ENCODE results near the gene CCDC60. TPM values are rescaled to one million over a fixed set of nuclear protein-coding genes. Genes with fewer than 3 reads are reported as not detected.

CCDC60 gene
- total RNA-seq, 1 experiment from 2014 or later, result not detected

DNA sequence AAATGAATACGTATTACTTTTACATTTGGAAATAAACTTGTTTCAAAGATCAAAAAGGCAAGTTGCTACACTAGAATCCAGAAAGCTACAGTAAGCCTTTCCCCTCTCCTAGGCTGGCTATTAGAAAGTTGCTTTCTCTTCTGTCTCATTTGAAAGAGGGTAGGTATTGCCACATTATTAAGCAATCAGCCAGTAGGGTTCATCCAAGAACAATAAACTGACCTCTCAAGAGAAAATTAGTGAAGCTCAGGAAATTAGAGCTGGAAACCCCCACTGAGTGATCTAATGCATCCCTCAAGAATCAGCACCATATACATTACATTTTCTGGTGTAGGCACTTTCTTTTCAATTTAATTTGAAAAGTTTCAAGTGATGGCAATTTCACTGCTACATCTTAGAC is 254.6 kb downstream of the CCDC60 start:
- CTCF ChIA-PET, result no interaction called here
- no peak for DNase-seq
- intact Hi-C loops (cut with micrococcal nuclease; ENCODE audit: unreplicated experiment), result no loop called here

DNA sequence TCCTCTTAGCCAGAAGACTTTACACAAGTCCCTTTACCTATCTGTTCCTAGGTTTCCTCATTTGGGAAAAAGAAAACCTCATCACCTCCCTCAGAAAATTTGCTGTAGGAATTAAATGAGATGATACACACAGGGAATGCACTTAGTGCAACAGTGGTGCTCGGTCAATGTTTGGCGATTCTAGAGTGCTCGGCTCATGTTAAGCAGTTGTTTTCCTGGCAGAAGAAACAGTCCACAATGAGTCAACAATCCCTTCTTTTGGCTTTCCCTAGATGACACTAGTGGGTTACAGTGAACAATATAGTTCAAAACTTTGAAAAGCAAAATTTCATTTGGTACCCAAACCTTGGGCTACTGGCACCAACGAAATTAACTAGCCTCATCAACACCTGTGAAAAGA is 255.1 kb downstream of the CCDC60 start:
- Mint-ChIP-seq H3K27me3 (ENCODE audit: unreplicated experiment) (peaks cover 83% of the 10 kb centered on the region), H3K9me3 (ENCODE audit: low read depth, unreplicated experiment) (no peaks in the 10 kb centered on the region), H3K4me3 (ENCODE audit: low read depth, unreplicated experiment) (no peak overlapping the region), H3K36me3 (ENCODE audit: insufficient read depth, unreplicated experiment) (peaks cover 5% of the 10 kb centered on the region), H3K4me1 (ENCODE audit: low read depth, unreplicated experiment) (peaks cover 9% of the 10 kb centered on the region), H3K27ac (ENCODE audit: unreplicated experiment) (no peak overlapping the region)
- TF ChIP-seq, protein P1, sequence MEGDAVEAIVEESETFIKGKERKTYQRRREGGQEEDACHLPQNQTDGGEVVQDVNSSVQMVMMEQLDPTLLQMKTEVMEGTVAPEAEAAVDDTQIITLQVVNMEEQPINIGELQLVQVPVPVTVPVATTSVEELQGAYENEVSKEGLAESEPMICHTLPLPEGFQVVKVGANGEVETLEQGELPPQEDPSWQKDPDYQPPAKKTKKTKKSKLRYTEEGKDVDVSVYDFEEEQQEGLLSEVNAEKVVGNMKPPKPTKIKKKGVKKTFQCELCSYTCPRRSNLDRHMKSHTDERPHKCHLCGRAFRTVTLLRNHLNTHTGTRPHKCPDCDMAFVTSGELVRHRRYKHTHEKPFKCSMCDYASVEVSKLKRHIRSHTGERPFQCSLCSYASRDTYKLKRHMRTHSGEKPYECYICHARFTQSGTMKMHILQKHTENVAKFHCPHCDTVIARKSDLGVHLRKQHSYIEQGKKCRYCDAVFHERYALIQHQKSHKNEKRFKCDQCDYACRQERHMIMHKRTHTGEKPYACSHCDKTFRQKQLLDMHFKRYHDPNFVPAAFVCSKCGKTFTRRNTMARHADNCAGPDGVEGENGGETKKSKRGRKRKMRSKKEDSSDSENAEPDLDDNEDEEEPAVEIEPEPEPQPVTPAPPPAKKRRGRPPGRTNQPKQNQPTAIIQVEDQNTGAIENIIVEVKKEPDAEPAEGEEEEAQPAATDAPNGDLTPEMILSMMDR (IDR thresholded peaks at IDR 0.05; ENCODE audit: unreplicated experiment), result no peak
- no TSS peak for BruUV-seq (replicated peaks)
- intact Hi-C loops (cut with micrococcal nuclease; ENCODE audit: unreplicated experiment), result no loop called here
- CTCF ChIA-PET, result no interaction called here
- DNase-seq, result no peak

More for the DNA sequence above, 254.6 kb downstream of the CCDC60 start:
- no peaks in the 10 kb centered on the region for H3K36me3 Mint-ChIP-seq (ENCODE audit: insufficient read depth, unreplicated experiment)
- TF ChIP-seq, protein P1 (IDR thresholded peaks at IDR 0.05; ENCODE audit: unreplicated experiment), result no peak
- H3K4me3 Mint-ChIP-seq (ENCODE audit: low read depth, unreplicated experiment), result no peak overlapping the region
- no peak overlapping the region for H3K27ac Mint-ChIP-seq (ENCODE audit: unreplicated experiment)
- H3K4me1 Mint-ChIP-seq (ENCODE audit: low read depth, unreplicated experiment), result peaks cover 3% of the 10 kb centered on the region
- H3K27me3 Mint-ChIP-seq (ENCODE audit: unreplicated experiment), result peaks cover 81% of the 10 kb centered on the region
- BruUV-seq (replicated peaks), result no TSS peak
- H3K9me3 Mint-ChIP-seq (ENCODE audit: low read depth, unreplicated experiment), result no peaks in the 10 kb centered on the region

Other genes starting within 250 kb of the CCDC60 start
- gene HSPB8, start 155.8 kb upstream of the CCDC60 start, total RNA-seq (2022), result 2.0 and 2.6 TPM in 2 replicates

All from Calu3 (cell line).